Chondrocyte (in vitro differentiated cells): ENCODE results near the gene MAST2. TPM values are rescaled to one million over a fixed set of nuclear protein-coding genes. Genes with fewer than 3 reads are reported as not detected.

ENCODE experiments used
- DNase-seq: peaks from one replicate; pipeline ENCODE4 v3.0.0; 2021; ENCODE audit warnings: mixed read lengths, low spot score
- H3K27ac Mint-ChIP-seq: one replicate; pipeline ENCODE4 v1.8.0; 2021; ENCODE audit warnings: mild to moderate bottlenecking, moderate library complexity, mixed read lengths; ENCODE audit not compliant: unreplicated experiment
- H3K27me3 Mint-ChIP-seq: 2 replicates; pipeline ENCODE4 v1.8.0; 2021; ENCODE audit warnings: low read depth, mixed read lengths
- H3K36me3 Mint-ChIP-seq: 2 replicates; pipeline ENCODE4 v1.8.0; 2021; ENCODE audit warnings: low read depth, mixed read lengths
- H3K4me1 Mint-ChIP-seq: 2 replicates; pipeline ENCODE4 v1.8.0; 2021; ENCODE audit warnings: low read depth, mild to moderate bottlenecking, mixed read lengths
- H3K4me3 Mint-ChIP-seq: one replicate; pipeline ENCODE4 v1.8.0; 2021; ENCODE audit warnings: mild to moderate bottlenecking, moderate library complexity, mixed read lengths; ENCODE audit not compliant: unreplicated experiment
- H3K9me3 Mint-ChIP-seq: 2 replicates; pipeline ENCODE4 v1.8.0; 2021; ENCODE audit warnings: low read depth, mixed read lengths
- total RNA-seq: library from RNA; stranded (reverse); gene quantifications from 3 replicates; pipeline ENCODE4 v1.2.1, GENCODE V29; 2021
- TF ChIP-seq, protein P1 (sequence below): fragments of 200-600 bp; sonication (generic); IDR thresholded peaks from 2 replicates; pipeline ENCODE4 v1.5.0; 2021; ENCODE audit warnings: antibody characterized with exemption, mild to moderate bottlenecking, moderate library complexity

Gene MAST2
- total RNA-seq, 1 donor from 2014 or later, result 53.2 TPM

DNA sequence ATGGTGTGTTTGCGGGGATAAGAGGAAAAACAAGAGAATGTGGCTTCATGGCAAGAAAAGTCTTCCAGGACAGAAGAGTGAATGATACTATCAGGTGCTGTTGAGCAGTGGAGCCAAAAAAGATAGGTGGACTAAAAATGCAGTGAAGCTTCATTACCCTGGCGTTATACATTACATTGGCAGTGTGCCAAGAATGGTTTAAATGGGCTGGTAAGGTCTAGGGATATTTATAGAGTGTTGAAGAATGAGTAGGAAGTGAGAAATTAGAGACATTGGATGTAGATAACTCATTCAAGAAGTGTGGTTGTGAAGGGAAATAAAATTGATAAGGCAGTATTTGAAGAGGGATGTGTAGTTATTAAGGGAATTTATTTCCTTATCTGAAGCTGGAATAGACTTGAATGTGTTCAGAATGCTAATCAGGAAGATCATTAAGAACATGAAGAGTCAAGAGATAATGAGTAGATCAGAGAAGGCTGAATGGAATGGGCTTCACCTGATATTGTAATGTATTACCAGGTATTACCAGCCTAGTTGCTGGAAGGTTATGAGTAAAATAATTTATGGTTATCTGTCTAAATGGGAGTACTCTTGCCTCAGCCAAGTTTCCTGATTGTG lies 72.7 kb downstream of the MAST2 start:
- Mint-ChIP-seq H3K4me3 (no peak overlapping the region), H3K27ac (no peak overlapping the region), H3K36me3 (no peaks in the 10 kb centered on the region)

GRCh38 chr1:45877264-45877663 lies 73.9 kb downstream of the MAST2 start:
- no peak overlapping the region for H3K4me3 Mint-ChIP-seq
- no peak for DNase-seq
- TF ChIP-seq, protein P1, sequence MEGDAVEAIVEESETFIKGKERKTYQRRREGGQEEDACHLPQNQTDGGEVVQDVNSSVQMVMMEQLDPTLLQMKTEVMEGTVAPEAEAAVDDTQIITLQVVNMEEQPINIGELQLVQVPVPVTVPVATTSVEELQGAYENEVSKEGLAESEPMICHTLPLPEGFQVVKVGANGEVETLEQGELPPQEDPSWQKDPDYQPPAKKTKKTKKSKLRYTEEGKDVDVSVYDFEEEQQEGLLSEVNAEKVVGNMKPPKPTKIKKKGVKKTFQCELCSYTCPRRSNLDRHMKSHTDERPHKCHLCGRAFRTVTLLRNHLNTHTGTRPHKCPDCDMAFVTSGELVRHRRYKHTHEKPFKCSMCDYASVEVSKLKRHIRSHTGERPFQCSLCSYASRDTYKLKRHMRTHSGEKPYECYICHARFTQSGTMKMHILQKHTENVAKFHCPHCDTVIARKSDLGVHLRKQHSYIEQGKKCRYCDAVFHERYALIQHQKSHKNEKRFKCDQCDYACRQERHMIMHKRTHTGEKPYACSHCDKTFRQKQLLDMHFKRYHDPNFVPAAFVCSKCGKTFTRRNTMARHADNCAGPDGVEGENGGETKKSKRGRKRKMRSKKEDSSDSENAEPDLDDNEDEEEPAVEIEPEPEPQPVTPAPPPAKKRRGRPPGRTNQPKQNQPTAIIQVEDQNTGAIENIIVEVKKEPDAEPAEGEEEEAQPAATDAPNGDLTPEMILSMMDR, result no peak
- peaks cover 11% of the 10 kb centered on the region for H3K4me1 Mint-ChIP-seq
- no peaks in the 10 kb centered on the region for H3K27me3 Mint-ChIP-seq
- H3K36me3 Mint-ChIP-seq, result no peaks in the 10 kb centered on the region
- no peak overlapping the region for H3K27ac Mint-ChIP-seq
- no peaks in the 10 kb centered on the region for H3K9me3 Mint-ChIP-seq

More for the DNA sequence above, 72.7 kb downstream of the MAST2 start:
- TF ChIP-seq, protein P1, result no peak
- no peak for DNase-seq
- H3K9me3 Mint-ChIP-seq, result no peaks in the 10 kb centered on the region
- H3K4me1 Mint-ChIP-seq, result peaks cover 19% of the 10 kb centered on the region
- no peaks in the 10 kb centered on the region for H3K27me3 Mint-ChIP-seq

DNA sequence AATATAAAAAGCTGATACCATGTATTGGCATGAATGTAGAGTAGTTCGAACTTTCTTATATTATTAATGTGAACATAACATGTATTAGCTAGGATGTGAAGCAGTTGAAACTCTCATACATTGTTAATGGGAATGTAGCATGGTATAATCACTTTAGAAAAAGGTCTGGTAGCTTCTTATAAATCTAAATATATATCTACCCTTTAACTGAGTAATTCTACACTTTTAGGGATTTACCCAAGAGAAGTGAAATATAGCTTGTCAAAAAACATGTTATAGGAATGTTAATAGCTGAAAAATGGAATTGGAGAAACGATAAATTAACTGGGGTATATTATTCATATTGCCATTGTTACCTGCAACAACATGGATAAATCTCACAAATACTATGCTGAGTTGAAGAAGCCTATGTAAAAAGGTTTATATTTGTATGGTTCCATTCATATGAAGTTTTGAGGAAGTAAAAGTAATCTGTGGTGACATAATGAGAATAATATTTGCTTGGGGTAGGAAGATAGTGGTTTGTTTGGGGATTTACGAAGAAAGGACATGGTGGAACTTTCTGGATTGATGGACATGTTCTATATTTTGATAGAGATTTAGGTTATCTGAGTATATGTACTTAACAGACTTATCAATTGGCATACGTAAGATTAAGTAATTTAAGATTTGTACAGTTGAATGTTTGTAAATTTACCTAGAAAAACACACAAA lies 76.6 kb downstream of the MAST2 start:
- H3K36me3 Mint-ChIP-seq, result no peaks in the 10 kb centered on the region
- no peaks in the 10 kb centered on the region for H3K9me3 Mint-ChIP-seq
- TF ChIP-seq, protein P1, result no peak
- no peak for DNase-seq
- H3K4me3 Mint-ChIP-seq, result no peak overlapping the region
- H3K27ac Mint-ChIP-seq, result peak overlapping the region; percentile 42
- H3K27me3 Mint-ChIP-seq, result no peaks in the 10 kb centered on the region
- peaks cover 21% of the 10 kb centered on the region for H3K4me1 Mint-ChIP-seq

GRCh38 chr1:45880930-45881329 lies 77.5 kb downstream of the MAST2 start:
- Mint-ChIP-seq H3K27ac (peak overlapping the region; percentile 41), H3K9me3 (no peaks in the 10 kb centered on the region), H3K36me3 (no peaks in the 10 kb centered on the region), H3K4me3 (no peak overlapping the region), H3K4me1 (peaks cover 21% of the 10 kb centered on the region), H3K27me3 (no peaks in the 10 kb centered on the region)
- TF ChIP-seq, protein P1, result no peak
- DNase-seq, result no peak

DNA sequence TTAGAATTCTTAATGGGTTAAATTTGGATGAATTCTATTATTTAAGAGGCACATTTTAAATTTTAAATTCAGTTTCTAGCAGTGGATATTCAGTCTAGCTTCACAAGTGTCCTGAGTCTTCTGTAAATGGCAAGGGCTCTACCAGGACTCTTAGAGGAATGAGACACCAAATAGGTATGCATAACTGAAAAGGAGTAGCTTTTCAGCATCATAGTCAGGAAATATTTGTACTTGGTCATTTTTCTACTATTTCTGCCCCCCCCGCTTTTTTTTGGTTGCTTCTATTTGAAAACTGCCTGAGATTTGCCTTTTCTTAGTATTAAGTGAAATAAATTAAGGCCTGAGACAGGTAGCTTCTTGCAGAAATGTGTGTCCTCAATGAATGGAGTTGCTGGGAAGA lies 80.2 kb downstream of the MAST2 start:
- TF ChIP-seq, protein P1, result no peak
- no peak overlapping the region for H3K27ac Mint-ChIP-seq
- no peaks in the 10 kb centered on the region for H3K9me3 Mint-ChIP-seq
- no peak for DNase-seq
- no peaks in the 10 kb centered on the region for H3K27me3 Mint-ChIP-seq
- no peak overlapping the region for H3K4me3 Mint-ChIP-seq
- peaks cover 40% of the 10 kb centered on the region for H3K4me1 Mint-ChIP-seq
- no peaks in the 10 kb centered on the region for H3K36me3 Mint-ChIP-seq
